ENCODE data around the gene MRPS27. TPM values are rescaled to one million over a fixed set of nuclear protein-coding genes. Genes with fewer than 3 reads are reported as not detected.
A peak's percentile ranks its signal among the peaks of the same experiment; 100 is the strongest.

The MRPS27 gene
- total and polyA plus RNA-seq, 2 of the 13 experiments (the other 11 are each of a cell fraction or from before 2014, with no cell fraction given): 71.8 to 115 TPM

GRCh38 chr5:72307968-72308852 is 11.8 kb downstream of the MRPS27 start (continued):
- TF ChIP-seq AHR (CRISPR knock-in tag; IDR thresholded peaks at IDR 0.05) (no peak; the same call in 1 of the 2 replicates), ZNF652 (CRISPR knock-in tag; IDR thresholded peaks at IDR 0.05; ENCODE audit: borderline replicate concordance, low read depth) (no peak), GLMP (CRISPR knock-in tag; IDR thresholded peaks at IDR 0.05; ENCODE audit: borderline replicate concordance) (no peak; the same call in 1 of the 2 replicates), SAP130 (CRISPR knock-in tag; IDR thresholded peaks at IDR 0.05; ENCODE audit: low read depth) (peak; percentile 94), MBD4 (IDR thresholded peaks at IDR 0.05; ENCODE audit: borderline replicate concordance, low read length) (no peak), PLSCR1 (CRISPR knock-in tag; IDR thresholded peaks at IDR 0.05; ENCODE audit: borderline replicate concordance) (no peak), ZNF501 (CRISPR knock-in tag; IDR thresholded peaks at IDR 0.05) (peak; percentile 91), BRD4 (CRISPR knock-in tag; IDR thresholded peaks at IDR 0.05) (peak; percentile 39), PPARG (CRISPR knock-in tag; conservative IDR thresholded peaks at IDR 0.05) (0 out of 2 replicates have a peak, but pooled peaks have one; percentile 14), NFAT5 (CRISPR knock-in tag; IDR thresholded peaks at IDR 0.05) (peak; percentile 89; the same call in 1 of the 2 replicates), ZBTB14 (CRISPR knock-in tag; IDR thresholded peaks at IDR 0.05) (peak; percentile 94), FOXA3 (CRISPR knock-in tag; IDR thresholded peaks at IDR 0.05) (peak; percentile 51), PTBP1 (IDR thresholded peaks at IDR 0.05; ENCODE audit: low read depth, low read length, poor library complexity, severe bottlenecking) (no peak), ZNF281 (CRISPR knock-in tag; IDR thresholded peaks at IDR 0.05; ENCODE audit: borderline replicate concordance) (no peak), ASH2L (IDR thresholded peaks at IDR 0.05; ENCODE audit: insufficient read length, low read depth, low read length) (peak; percentile 97), ZNF577 (CRISPR knock-in tag; IDR thresholded peaks at IDR 0.05; ENCODE audit: borderline replicate concordance, low read depth) (no peak), ATF1 (CRISPR knock-in tag; IDR thresholded peaks at IDR 0.05) (no peak)

Measured in HepG2 (cell line).